ENCODE results near the gene SNTG2.

DNA sequence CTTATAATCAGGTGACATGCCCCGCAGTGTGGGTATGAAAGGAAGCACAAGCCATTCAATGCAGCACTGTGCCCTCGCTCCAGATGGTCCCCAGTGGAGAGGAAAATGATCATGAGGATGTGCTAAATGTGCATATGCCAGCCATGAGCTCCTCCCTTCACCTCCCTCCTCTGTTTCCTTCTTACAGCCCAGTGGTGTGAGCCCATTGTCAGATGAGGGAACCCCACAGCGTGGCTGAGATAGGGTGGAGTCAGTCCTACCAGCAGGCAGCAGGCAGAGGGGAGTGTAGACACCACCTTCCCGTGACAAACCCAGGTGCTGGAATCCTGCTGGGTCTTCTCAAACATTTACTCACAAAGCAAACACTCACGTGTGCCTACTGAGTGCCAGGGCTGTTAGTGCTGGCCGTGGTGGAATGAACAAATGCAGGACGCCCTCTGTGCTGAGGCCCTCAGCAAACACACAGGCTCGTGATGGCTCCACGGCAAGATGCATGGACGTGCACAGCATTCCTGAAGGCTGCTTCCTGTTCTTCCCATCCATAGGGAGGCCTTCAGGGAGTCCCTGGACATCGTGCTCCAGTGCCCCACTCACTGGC is 280.9 kb downstream of the SNTG2 start:
- TF ChIP-seq, protein P1, sequence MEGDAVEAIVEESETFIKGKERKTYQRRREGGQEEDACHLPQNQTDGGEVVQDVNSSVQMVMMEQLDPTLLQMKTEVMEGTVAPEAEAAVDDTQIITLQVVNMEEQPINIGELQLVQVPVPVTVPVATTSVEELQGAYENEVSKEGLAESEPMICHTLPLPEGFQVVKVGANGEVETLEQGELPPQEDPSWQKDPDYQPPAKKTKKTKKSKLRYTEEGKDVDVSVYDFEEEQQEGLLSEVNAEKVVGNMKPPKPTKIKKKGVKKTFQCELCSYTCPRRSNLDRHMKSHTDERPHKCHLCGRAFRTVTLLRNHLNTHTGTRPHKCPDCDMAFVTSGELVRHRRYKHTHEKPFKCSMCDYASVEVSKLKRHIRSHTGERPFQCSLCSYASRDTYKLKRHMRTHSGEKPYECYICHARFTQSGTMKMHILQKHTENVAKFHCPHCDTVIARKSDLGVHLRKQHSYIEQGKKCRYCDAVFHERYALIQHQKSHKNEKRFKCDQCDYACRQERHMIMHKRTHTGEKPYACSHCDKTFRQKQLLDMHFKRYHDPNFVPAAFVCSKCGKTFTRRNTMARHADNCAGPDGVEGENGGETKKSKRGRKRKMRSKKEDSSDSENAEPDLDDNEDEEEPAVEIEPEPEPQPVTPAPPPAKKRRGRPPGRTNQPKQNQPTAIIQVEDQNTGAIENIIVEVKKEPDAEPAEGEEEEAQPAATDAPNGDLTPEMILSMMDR (IDR thresholded peaks at IDR 0.05) = no peak
- no peak for TF ChIP-seq POLR2A (IDR thresholded peaks at IDR 0.05)
- TF ChIP-seq EP300 (IDR thresholded peaks at IDR 0.05) = no peak

All from tibial nerve (tissue), 4 donors.